Uterus (tissue), 4 donors: ENCODE data around the gene AFMID. TPM values are rescaled to one million over a fixed set of nuclear protein-coding genes. Genes with fewer than 3 reads are reported as not detected.

Experiments
- DNase-seq, 2 donors: peaks; one replicate each; pipeline ENCODE4 v3.0.0-alpha.2; 2019 to 2020
- H3K27ac ChIP-seq, 2 donors: fragments of 200-600 bp; sonication (generic); 1 replicate in 1 of 2; 2 replicates in 1 of 2; pipeline ENCODE4 v1.5.1; 2016 to 2018
- H3K27me3 ChIP-seq, 2 donors: fragments of 200-600 bp; sonication (generic); one replicate each; pipeline ENCODE4 v1.5.1; 2018 to 2019; ENCODE audit warnings: control low read depth in 1 of 2
- H3K36me3 ChIP-seq, 2 donors: fragments of 200-600 bp; sonication (generic); one replicate each; pipeline ENCODE4 v1.5.1; 2019; ENCODE audit warnings: control low read depth in 1 of 2
- H3K4me1 ChIP-seq, 2 donors: fragments of 200-600 bp; sonication (generic); one replicate each; pipeline ENCODE4 v1.5.1; 2018 to 2019; ENCODE audit warnings: control low read depth in 1 of 2
- H3K4me3 ChIP-seq, 2 donors: fragments of 200-600 bp; sonication (generic); 1 replicate in 1 of 2; 2 replicates in 1 of 2; pipeline ENCODE4 v1.5.1; 2018 to 2019; ENCODE audit warnings: mild to moderate bottlenecking in 1 of 2
- H3K9me3 ChIP-seq, 2 donors: fragments of 200-600 bp; sonication (generic); one replicate each; pipeline ENCODE4 v1.5.1; 2019; ENCODE audit warnings: control low read depth in 1 of 2
- CTCF ChIP-seq, 4 experiments: fragments of 200-600 bp in 2 of 4; fragments of 450-650 bp in 2 of 4; sonication (generic) in 2 of 4; IDR thresholded peaks; one replicate each; pipeline ENCODE4 v1.5.1; 2016 to 2019; ENCODE audit warnings: antibody characterized with exemption in 4 of 4, mild to moderate bottlenecking in 2 of 4, moderate library complexity in 1 of 4
- POLR2A ChIP-seq, 2 donors: fragments of 450-650 bp; IDR thresholded peaks; one replicate each; pipeline ENCODE4 v1.6.1; 2016; ENCODE audit warnings: antibody characterized with exemption in 2 of 2, mild to moderate bottlenecking in 1 of 2, moderate library complexity in 1 of 2
- intact Hi-C: fragments of 100-400 bp; cut with DNase I; formaldehyde crosslinking; loops from one replicate; pipeline ENCODE4 v1.15.1; 2023; ENCODE audit warnings: low total_unique reads
- total RNA-seq, 4 donors: library from RNA; depleted of rRNA in 3 of 4; stranded (reverse); fragments of >200 nt in 3 of 4; gene quantifications; one replicate each; pipeline versions ENCODE4 v1.1.0 to v1.2.4, GENCODE V29; 2014 to 2023
- donor health status: DM: yes; HTN: yes; CAD: no.

The AFMID gene
- total RNA-seq, 4 donors from 2014 or later = 21.2 to 38.4 (median 23.7) TPM

GRCh38 chr17:78163881-78164747 is 23.0 kb upstream of the AFMID start:
- intact Hi-C loops = no loop called here
- no peak for DNase-seq
- H3K27ac ChIP-seq = no peak overlapping the region

GRCh38 chr17:78164748-78165607 is 22.2 kb upstream of the AFMID start:
- Histone ChIP-seq H3K27me3 (no peaks in the 10 kb centered on the region), H3K27ac (no peak overlapping the region), H3K4me1 (no peaks in the 10 kb centered on the region), H3K9me3 (no peaks in the 10 kb centered on the region), H3K36me3 (no peaks in the 10 kb centered on the region), H3K4me3 (no peak overlapping the region)
- no peak for TF ChIP-seq CTCF (IDR thresholded peaks at IDR 0.05)
- TF ChIP-seq POLR2A (IDR thresholded peaks at IDR 0.05) = no peak
- intact Hi-C loops = no loop called here
- no peak for DNase-seq

More at GRCh38 chr17:78163881-78164747, 23.0 kb upstream of the AFMID start:
- Histone ChIP-seq H3K4me3 (no peak overlapping the region), H3K36me3 (no peaks in the 10 kb centered on the region), H3K9me3 (no peaks in the 10 kb centered on the region), H3K27me3 (no peaks in the 10 kb centered on the region), H3K4me1 (no peaks in the 10 kb centered on the region)
- TF ChIP-seq POLR2A (IDR thresholded peaks at IDR 0.05) = no peak
- TF ChIP-seq CTCF (IDR thresholded peaks at IDR 0.05) = no peak

GRCh38 chr17:78166416-78166815 is 20.7 kb upstream of the AFMID start:
- Histone ChIP-seq H3K4me1 (peaks cover 0 to 2% of the 10 kb centered on the region in 2 donors), H3K9me3 (no peaks in the 10 kb centered on the region), H3K27ac (no peak overlapping the region), H3K36me3 (no peaks in the 10 kb centered on the region), H3K4me3 (no peak overlapping the region), H3K27me3 (no peaks in the 10 kb centered on the region)
- intact Hi-C loops = no loop called here
- TF ChIP-seq POLR2A (IDR thresholded peaks at IDR 0.05) = no peak
- no peak for TF ChIP-seq CTCF (IDR thresholded peaks at IDR 0.05)
- DNase-seq = no peak

- Histone ChIP-seq H3K27me3 (no peaks in the 10 kb centered on the region), H3K4me1 (peaks cover 0 to 10% of the 10 kb centered on the region in 2 donors), H3K9me3 (no peaks in the 10 kb centered on the region), H3K36me3 (no peaks in the 10 kb centered on the region), H3K27ac (peak within 1 kb of the TSS; percentile 68 to 93), H3K4me3 (peak within 1 kb of the TSS; percentile 34 to 96)
- DNase-seq = peak; percentile 62 to 75
- intact Hi-C loops = no loop called here
- TF ChIP-seq CTCF (IDR thresholded peaks at IDR 0.05) = peak in 2 of 4 experiments; percentile 8 to 20
- peak; percentile 72 to 94 for TF ChIP-seq POLR2A (IDR thresholded peaks at IDR 0.05)
Measured at GRCh38 chr17:78168242-78168902, 18.8 kb upstream of the AFMID start, which contains the start of gene SYNGR2. SYNGR2 (plus strand) TSS chr17:78168581; CDS start chr17:78168617, 36 bp downstream.
